Astrocyte (in vitro differentiated cells and primary cell): ENCODE results near the gene ITGAX. TPM values are rescaled to one million over a fixed set of nuclear protein-coding genes. Genes with fewer than 3 reads are reported as not detected.

Source experiments
- DNase-seq: peaks from one replicate; pipeline ENCODE4 v3.0.0-alpha.2; 2010; ENCODE audit warnings: low read depth
- FAIRE-seq: peaks from 2 replicates; lab custom pipeline; 2011; peaks lifted over from hg19 to GRCh38; lab: Jason Lieb, UNC
- H2AFZ ChIP-seq: 2 replicates; pipeline ENCODE4 v1.6.0; 2012; ENCODE audit warnings: low read depth, low read length, inconsistent platforms
- H3K27ac ChIP-seq: 2 replicates; pipeline ENCODE4 v1.5.1; 2011; ENCODE audit warnings: low read depth, low read length, inconsistent platforms
- H3K27me3 ChIP-seq: 2 replicates; pipeline ENCODE4 v1.6.0; 2011; ENCODE audit warnings: low read length, inconsistent platforms; ENCODE audit not compliant: insufficient read depth
- H3K36me3 ChIP-seq: 2 replicates; pipeline ENCODE4 v1.5.1; 2011; ENCODE audit warnings: low read length, inconsistent platforms; ENCODE audit not compliant: insufficient read depth
- H3K4me1 ChIP-seq: 2 replicates; pipeline ENCODE4 v1.5.1; 2011; ENCODE audit warnings: low read length, inconsistent platforms; ENCODE audit not compliant: insufficient read depth
- H3K4me2 ChIP-seq: 2 replicates; pipeline ENCODE4 v1.6.0; 2012; ENCODE audit warnings: low read length, inconsistent platforms
- H3K4me3 ChIP-seq: 2 replicates; pipeline ENCODE4 v1.5.1; 2011; ENCODE audit warnings: low read depth, mild to moderate bottlenecking, low read length, inconsistent platforms; ENCODE audit not compliant: insufficient read depth
- H3K79me2 ChIP-seq: 2 replicates; pipeline ENCODE4 v1.6.0; 2012; ENCODE audit warnings: mild to moderate bottlenecking, low read length, inconsistent platforms; ENCODE audit not compliant: insufficient read depth
- H3K9ac ChIP-seq: 2 replicates; pipeline ENCODE4 v1.6.0; 2012; ENCODE audit warnings: mild to moderate bottlenecking, low read length, inconsistent platforms
- H3K9me3 ChIP-seq: 2 replicates; pipeline ENCODE4 v1.5.1; 2012; ENCODE audit warnings: low read depth, mild to moderate bottlenecking, low read length, inconsistent platforms; ENCODE audit not compliant: insufficient read depth
- H4K20me1 ChIP-seq: 2 replicates; pipeline ENCODE4 v1.6.0; 2012; ENCODE audit warnings: low read length, inconsistent platforms; ENCODE audit not compliant: insufficient read depth
- H3K27ac Mint-ChIP-seq: one replicate; pipeline ENCODE4 v1.8.0; 2021; ENCODE audit warnings: mild to moderate bottlenecking, mixed read lengths; ENCODE audit not compliant: unreplicated experiment
- H3K27me3 Mint-ChIP-seq: one replicate; pipeline ENCODE4 v1.8.0; 2021; ENCODE audit warnings: low read depth, mixed read lengths; ENCODE audit not compliant: unreplicated experiment
- H3K36me3 Mint-ChIP-seq: one replicate; pipeline ENCODE4 v1.8.0; 2021; ENCODE audit warnings: low read depth, mixed read lengths; ENCODE audit not compliant: unreplicated experiment
- H3K4me1 Mint-ChIP-seq: one replicate; pipeline ENCODE4 v1.8.0; 2021; ENCODE audit warnings: low read depth, mixed read lengths; ENCODE audit not compliant: unreplicated experiment
- H3K4me3 Mint-ChIP-seq: one replicate; pipeline ENCODE4 v1.8.0; 2021; ENCODE audit warnings: mild to moderate bottlenecking, moderate library complexity, mixed read lengths; ENCODE audit not compliant: unreplicated experiment
- H3K9me3 Mint-ChIP-seq: one replicate; pipeline ENCODE4 v1.8.0; 2021; ENCODE audit warnings: mild to moderate bottlenecking, mixed read lengths; ENCODE audit not compliant: unreplicated experiment
- EZH2 ChIP-seq: IDR thresholded peaks from 2 replicates; pipeline ENCODE4 v1.6.1; 2012; ENCODE audit warnings: mild to moderate bottlenecking, low read length, inconsistent platforms; ENCODE audit not compliant: insufficient read depth
- total RNA-seq: library from RNA; stranded (reverse); gene quantifications from 2 replicates; pipeline ENCODE4 v1.2.1, GENCODE V29; 2021
- TF ChIP-seq, protein P1 (sequence below): IDR thresholded peaks from 2 replicates; pipeline ENCODE4 v1.5.1; 2011; ENCODE audit warnings: low read depth, mild to moderate bottlenecking, inconsistent platforms, low read length, moderate library complexity; ENCODE audit not compliant: insufficient read depth

The ITGAX gene
- total RNA-seq, 1 donor from 2014 or later, result 0.27 TPM

DNA sequence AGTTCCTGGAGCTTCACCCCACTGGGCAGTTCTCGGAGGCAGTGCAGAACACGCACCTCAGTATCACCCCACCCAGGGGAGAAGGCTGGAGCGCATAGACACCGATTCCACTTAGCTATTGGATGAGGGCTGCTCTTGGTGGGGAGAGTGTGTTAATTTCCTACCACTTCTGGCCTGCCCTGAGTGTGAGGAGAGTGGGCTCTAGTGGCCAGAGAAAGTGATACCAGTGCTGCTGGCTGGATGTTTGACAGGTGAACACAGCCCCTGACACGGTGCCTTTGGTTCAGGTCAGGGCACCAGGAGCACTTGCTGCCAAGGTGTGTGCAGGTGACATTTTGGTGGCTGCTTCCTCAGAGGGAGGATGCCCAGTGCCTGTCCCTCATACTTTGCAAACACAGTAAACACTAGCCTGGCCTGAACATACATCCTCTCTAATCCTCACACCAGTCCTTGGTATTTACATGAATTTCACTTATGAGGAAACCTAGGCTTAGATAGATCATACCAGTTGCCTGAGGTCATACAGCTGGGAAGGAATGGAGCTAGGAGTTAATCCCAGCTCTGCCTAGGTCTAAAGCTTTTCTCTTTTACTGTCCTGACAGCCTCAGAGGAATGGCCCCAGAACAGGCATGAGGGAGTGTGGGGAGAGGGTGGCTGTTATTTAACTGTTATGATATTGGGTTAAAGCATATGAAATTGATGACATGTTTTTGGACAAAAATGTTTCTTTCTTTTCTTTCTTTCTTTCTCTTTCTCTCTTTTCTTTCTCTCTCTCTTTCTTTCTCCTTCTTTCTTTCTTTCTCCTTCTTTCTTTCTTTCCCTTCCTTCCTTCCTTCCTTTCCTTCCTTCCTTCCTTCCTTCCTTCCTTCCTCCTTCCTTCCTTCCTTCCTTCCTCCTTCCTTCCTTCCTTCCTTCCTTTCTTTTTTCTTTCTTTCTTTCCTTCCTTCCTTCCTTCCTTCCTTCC lies 21.0 kb upstream of the ITGAX start:
- Histone ChIP-seq H3K36me3 (no peaks in the 10 kb centered on the region), H3K79me2 (no peaks in the 10 kb centered on the region), H3K4me3 (no peak overlapping the region), H3K27me3 (peaks cover 11% of the 10 kb centered on the region), H3K4me2 (no peak overlapping the region), H3K4me1 (no peaks in the 10 kb centered on the region), H4K20me1 (no peaks in the 10 kb centered on the region), H3K9me3 (peaks cover 3% of the 10 kb centered on the region), H3K9ac (no peak overlapping the region), H2AFZ (no peak overlapping the region), H3K27ac (no peak overlapping the region)
- FAIRE-seq (no peak), DNase-seq (no peak)
- no peak overlapping the region for H3K4me3 Mint-ChIP-seq
- H3K9me3 Mint-ChIP-seq, result peaks cover 1% of the 10 kb centered on the region
- peaks cover 56% of the 10 kb centered on the region for H3K27me3 Mint-ChIP-seq
- H3K4me1 Mint-ChIP-seq, result no peaks in the 10 kb centered on the region
- TF ChIP-seq EZH2, result no peak
- TF ChIP-seq, protein P1, sequence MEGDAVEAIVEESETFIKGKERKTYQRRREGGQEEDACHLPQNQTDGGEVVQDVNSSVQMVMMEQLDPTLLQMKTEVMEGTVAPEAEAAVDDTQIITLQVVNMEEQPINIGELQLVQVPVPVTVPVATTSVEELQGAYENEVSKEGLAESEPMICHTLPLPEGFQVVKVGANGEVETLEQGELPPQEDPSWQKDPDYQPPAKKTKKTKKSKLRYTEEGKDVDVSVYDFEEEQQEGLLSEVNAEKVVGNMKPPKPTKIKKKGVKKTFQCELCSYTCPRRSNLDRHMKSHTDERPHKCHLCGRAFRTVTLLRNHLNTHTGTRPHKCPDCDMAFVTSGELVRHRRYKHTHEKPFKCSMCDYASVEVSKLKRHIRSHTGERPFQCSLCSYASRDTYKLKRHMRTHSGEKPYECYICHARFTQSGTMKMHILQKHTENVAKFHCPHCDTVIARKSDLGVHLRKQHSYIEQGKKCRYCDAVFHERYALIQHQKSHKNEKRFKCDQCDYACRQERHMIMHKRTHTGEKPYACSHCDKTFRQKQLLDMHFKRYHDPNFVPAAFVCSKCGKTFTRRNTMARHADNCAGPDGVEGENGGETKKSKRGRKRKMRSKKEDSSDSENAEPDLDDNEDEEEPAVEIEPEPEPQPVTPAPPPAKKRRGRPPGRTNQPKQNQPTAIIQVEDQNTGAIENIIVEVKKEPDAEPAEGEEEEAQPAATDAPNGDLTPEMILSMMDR, result no peak
- no peak overlapping the region for H3K27ac Mint-ChIP-seq
- no peaks in the 10 kb centered on the region for H3K36me3 Mint-ChIP-seq

DNA sequence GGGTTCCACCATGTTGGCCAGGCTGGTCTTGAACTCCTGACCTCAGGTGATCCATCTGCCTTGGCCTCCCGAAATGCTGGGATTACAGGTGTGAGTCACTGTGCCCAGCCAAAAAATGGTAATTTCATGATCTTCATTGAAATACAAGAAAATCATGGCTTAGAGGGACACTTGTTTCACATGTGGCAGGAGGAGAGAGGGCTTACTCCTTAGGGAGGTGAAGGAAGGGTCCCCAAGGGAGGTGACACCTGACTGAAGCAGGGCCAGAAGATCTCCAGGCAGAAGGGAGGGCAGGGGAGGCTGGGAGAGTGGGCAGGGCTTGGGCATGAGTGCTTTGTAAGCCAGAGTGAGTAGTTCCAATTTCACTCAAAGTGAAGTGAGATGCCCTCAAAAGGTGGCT lies 20.0 kb upstream of the ITGAX start:
- H3K4me2 ChIP-seq, result no peak overlapping the region
- no peaks in the 10 kb centered on the region for H3K4me1 ChIP-seq
- H3K27me3 ChIP-seq, result peaks cover 9% of the 10 kb centered on the region
- H4K20me1 ChIP-seq, result no peaks in the 10 kb centered on the region
- peaks cover 55% of the 10 kb centered on the region for H3K27me3 Mint-ChIP-seq
- no peak overlapping the region for H3K4me3 ChIP-seq
- TF ChIP-seq EZH2, result no peak
- TF ChIP-seq, protein P1, result no peak
- H3K36me3 ChIP-seq, result no peaks in the 10 kb centered on the region
- no peak overlapping the region for H3K27ac ChIP-seq
- H3K27ac Mint-ChIP-seq, result peak overlapping the region; percentile 26
- no peak overlapping the region for H3K9ac ChIP-seq
- H3K9me3 Mint-ChIP-seq, result peaks cover 2% of the 10 kb centered on the region
- H3K4me3 Mint-ChIP-seq, result no peak overlapping the region
- no peak overlapping the region for H2AFZ ChIP-seq
- H3K4me1 Mint-ChIP-seq, result no peaks in the 10 kb centered on the region
- no peaks in the 10 kb centered on the region for H3K79me2 ChIP-seq
- DNase-seq, result no peak
- H3K9me3 ChIP-seq, result peaks cover 3% of the 10 kb centered on the region
- H3K36me3 Mint-ChIP-seq, result no peaks in the 10 kb centered on the region
- no peak for FAIRE-seq

DNA sequence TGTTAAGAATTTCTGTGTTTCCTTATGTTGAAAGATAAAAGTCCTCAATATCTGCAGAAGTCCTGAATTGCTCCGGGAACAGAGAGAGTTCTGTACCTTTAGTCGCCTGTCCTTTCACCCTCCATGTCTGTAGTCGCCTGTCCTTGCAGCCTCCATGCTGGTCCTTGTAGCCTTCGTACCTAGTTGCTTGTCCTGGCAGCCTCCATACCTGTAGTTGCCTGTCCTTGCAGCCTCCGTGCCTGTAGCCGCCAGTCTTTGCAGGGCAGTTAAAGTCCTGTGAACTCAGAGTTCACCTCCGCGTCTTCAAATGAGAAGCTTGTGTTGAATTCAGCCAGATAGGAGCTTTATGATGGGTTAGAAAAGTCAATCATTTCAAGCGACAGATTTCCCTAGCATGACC lies 19.5 kb upstream of the ITGAX start:
- H3K27me3 ChIP-seq, result peaks cover 4% of the 10 kb centered on the region
- H3K27me3 Mint-ChIP-seq, result peaks cover 50% of the 10 kb centered on the region

More for the DNA sequence above, 19.5 kb upstream of the ITGAX start:
- H2AFZ ChIP-seq, result no peak overlapping the region
- no peaks in the 10 kb centered on the region for H4K20me1 ChIP-seq
- DNase-seq (no peak), FAIRE-seq (no peak)
- no peaks in the 10 kb centered on the region for H3K4me1 ChIP-seq
- no peaks in the 10 kb centered on the region for H3K4me1 Mint-ChIP-seq
- H3K4me3 ChIP-seq, result no peak overlapping the region
- no peak overlapping the region for H3K9ac ChIP-seq
- no peaks in the 10 kb centered on the region for H3K36me3 Mint-ChIP-seq
- H3K9me3 Mint-ChIP-seq, result peaks cover 2% of the 10 kb centered on the region
- no peak overlapping the region for H3K4me2 ChIP-seq
- H3K79me2 ChIP-seq, result no peaks in the 10 kb centered on the region
- H3K27ac ChIP-seq, result no peak overlapping the region
- no peak overlapping the region for H3K4me3 Mint-ChIP-seq
- no peaks in the 10 kb centered on the region for H3K36me3 ChIP-seq
- no peak for TF ChIP-seq EZH2
- TF ChIP-seq, protein P1, result no peak
- H3K27ac Mint-ChIP-seq, result no peak overlapping the region
- H3K9me3 ChIP-seq, result peaks cover 3% of the 10 kb centered on the region
